HTERT RPE-1 (cell line): ENCODE data around the gene MEGF11.

Experiments used
- in situ Hi-C: fragments of 300-500 bp; cut with MboI; formaldehyde crosslinking; loops from 4 replicates; pipeline ENCODE4 v1.14.3; 2020; ENCODE audit warnings: low sequenced_read_pairs

Gene MEGF11

DNA sequence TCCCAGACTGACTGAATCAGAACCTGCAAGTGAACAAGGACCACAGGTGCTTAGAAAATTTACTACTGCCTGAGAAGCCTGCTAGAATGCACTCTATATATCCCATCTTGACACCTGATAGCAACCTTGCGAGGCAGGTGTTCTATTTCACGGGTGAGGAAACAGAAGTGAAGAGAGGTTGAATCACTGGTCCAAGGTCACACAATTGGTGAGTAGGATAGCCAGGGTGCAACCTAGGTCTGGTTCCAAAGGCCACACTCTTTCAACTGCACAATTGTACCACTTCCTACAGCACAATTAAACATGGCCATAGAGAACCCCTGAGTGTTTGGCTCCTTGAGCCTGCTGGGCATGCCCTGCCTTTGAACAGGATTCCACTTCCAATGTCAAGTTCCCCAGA is 297.2 kb downstream of the MEGF11 start:
- in situ Hi-C loops = no loop called here

- in situ Hi-C loops = no loop called here
These were observed 299.2 kb downstream of the MEGF11 start for GRCh38 chr15:65954289-65954741.

- in situ Hi-C loops = no loop called here
These were observed 299.9 kb downstream of the MEGF11 start for GRCh38 chr15:65953622-65954021.

GRCh38 chr15:65952391-65953053 is 301.0 kb downstream of the MEGF11 start:
- in situ Hi-C loops = no loop called here

- in situ Hi-C loops = no loop called here
These were observed 302.5 kb downstream of the MEGF11 start for GRCh38 chr15:65951007-65951406.

DNA sequence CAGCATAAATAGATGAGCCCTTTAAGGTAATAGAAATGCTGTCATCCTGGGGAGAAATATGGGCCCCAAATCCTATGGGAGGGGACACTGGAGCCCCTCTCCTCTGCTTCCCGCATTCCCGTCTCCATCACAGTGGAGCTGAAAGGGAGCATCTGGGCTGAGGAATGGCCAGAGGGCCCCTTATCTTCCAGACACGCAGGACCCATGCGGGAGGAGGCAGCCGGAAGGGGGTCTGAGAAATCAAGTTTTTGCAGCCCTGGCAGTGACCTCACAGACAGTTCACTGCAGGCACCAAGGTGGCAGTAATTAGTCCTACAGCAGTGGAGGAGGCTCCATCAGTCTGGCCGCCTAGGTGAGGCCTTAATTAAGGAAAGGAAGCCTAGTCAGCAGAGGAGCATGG is 304.1 kb downstream of the MEGF11 start:
- in situ Hi-C loops = no loop called here

DNA sequence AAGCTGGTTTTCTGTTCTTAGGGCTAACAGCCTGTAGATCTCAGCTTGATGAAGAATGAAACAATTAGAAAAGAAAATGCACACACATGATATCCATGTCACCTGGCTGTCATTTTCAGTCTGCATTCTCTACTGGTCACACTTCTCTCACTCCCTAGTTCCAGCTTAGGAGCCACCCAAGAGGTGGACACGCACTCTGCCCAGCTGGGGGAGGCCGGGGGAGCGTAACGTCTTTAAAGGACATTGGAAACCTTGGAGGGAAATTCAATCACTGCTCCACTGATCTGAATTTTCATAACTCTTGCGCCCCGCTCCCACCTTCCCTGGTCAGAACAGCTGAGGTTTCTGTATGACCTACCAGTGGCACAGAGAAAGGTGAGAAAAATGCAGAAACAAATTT is 304.5 kb downstream of the MEGF11 start:
- in situ Hi-C loops = no loop called here

DNA sequence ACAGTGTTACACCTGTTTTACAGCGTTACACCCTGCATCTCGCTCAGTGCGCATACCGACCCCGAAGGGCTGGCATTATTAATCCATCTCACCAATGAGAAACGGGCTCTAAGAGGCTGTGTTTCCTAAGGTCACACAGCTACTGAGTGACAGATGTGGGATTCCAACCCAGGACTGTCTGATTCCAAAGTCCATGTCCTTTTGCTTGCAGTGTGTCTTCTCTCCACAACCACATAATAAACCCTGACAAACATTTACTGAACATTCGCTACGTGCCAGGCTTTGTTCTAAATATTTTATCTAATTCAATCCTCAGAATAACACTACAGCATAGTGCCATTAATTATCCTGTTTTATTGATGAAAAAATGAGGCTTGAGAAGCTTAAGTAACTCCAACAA is 305.2 kb downstream of the MEGF11 start:
- in situ Hi-C loops = no loop called here

- in situ Hi-C loops = no loop called here
These were observed 306.5 kb downstream of the MEGF11 start for GRCh38 chr15:65947041-65947440.

GRCh38 chr15:65945616-65946015 is 307.9 kb downstream of the MEGF11 start:
- in situ Hi-C loops = no loop called here

- in situ Hi-C loops = no loop called here
These were observed 309.1 kb downstream of the MEGF11 start for GRCh38 chr15:65944404-65944803.

- in situ Hi-C loops = no loop called here
These were observed 311.1 kb downstream of the MEGF11 start for GRCh38 chr15:65942436-65942835.

- in situ Hi-C loops = no loop called here
These were observed 313.0 kb downstream of the MEGF11 start for GRCh38 chr15:65940618-65940909.

DNA sequence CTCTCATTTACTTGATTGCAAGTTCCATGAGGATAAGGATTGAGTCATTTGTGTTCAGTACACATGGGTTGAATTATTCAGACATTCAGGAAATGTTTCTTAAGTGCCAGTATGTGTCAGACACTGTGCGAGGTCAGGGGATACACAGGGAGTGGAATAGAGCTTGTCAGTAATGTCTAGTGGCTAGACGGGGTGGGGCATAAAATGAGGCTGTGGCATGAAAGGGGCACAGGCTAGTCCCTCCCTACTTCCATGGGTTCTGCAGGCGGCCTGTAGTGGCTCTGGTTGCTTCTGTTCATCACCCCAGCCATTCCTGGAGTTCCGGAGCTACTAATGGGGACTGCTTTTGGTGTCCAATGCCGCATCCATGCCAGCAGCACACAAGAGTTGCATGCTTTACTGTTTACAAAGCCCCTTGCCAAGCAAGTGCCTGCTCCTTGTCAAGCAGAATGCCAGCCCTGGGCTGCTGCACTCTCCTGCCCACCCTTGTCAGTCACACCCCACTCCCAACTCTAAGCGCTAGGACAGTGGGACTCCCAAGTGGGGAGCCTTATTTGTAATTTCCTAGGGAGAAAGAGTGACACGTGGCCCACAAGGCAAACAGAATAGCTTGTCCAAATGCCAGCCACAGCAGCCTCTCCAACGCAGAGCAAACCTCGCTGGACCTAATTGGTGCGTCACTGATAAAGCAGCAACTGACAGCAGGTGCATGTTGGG is 313.5 kb downstream of the MEGF11 start:
- in situ Hi-C loops = no loop called here

DNA sequence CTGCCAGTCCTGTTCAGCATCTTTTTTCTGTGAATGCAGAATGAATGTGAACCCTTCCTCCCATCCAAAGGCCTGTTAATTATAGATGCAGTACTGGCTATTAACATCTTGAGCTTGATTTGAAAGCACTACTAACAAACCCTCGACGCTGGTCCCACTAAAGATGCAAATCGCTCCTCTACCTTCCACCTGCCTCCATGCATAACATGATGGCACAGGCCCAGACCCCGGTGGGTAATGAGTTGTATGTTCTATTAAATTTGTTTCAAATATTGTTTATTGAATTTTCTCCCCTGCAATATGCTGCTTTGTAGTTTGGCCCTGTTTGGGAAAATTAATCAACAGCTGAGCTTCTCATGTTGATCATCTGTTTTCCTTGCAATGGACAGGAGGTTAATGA is 314.9 kb downstream of the MEGF11 start:
- in situ Hi-C loops = no loop called here

DNA sequence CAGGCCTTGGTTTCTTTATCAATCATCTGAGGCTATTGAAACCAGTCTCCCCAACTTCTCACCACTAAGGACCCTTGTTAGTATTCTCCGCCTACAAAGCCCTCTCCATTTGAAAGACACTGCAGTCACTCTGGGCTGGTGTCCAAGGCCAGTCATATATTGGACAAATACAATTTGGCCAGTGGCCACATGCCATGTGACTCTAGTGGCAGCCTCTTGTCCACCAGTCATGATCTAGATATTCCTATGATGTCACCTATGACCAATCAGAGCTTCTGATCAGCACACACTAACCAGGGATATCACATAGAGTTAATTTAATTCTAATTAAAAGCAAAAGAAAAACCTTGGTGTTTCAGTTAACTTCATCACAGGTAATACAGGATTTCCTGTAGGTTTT is 316.1 kb downstream of the MEGF11 start:
- in situ Hi-C loops = no loop called here

DNA sequence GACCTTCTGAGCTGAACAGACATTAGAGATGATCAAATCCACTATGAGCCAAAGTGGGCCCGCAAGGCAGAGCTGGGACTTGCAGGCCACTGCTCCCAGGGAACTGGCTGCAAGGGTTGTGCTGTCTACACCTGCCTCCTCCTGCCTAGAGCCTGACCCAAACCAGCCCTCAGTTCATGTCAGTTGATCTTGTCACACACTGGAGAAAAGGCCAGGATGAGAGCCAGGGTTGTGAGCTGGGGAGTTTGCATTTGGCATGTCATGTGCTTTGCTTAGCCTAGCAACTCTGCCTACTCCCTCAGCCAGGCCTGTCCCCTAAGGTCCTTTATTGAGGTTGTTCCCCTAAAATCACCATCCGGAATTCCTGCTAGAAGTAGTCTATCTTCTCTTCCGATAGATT is 316.5 kb downstream of the MEGF11 start:
- in situ Hi-C loops = no loop called here

DNA sequence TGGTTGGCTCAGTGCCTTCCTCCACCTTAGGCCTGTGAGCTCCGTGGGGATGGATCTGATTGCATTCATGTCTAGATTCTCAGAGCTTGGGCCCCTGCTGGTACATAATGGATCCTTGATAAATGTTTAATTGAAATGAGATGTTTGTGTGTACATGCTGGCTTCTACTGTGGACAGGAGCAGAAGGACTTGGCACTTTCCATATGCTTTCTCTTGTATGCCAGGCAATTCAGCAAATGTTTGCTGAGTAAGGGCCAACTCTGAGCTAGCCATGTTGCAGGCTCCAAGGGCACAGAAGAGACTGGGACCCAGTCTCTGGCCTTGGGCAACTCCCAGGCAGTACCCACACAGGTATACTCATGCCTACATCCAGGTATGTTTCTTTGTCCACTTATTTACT is 317.3 kb downstream of the MEGF11 start:
- in situ Hi-C loops = no loop called here

DNA sequence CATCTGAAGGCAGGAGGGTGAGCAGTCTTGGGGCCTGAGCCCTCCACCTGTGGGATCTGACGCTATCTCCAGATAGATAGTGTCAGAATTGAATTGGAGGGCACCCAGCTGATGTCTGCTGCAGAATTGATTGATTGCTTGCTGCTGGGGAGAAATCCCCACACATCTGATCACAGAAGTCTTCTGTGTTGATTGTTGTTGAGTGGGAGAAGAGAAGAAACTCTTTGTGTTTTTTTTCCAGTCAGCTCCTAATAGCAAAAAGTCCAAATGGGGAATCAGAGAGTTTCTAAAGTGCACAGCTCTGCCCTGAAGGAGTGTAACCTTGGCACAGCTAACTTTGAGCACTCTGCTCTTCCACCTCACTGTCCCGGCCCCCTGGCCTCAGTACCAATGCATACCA is 318.2 kb downstream of the MEGF11 start:
- in situ Hi-C loops = no loop called here

- in situ Hi-C loops = no loop called here
These were observed 322.3 kb downstream of the MEGF11 start for GRCh38 chr15:65931221-65931620.

- in situ Hi-C loops = no loop called here
These were observed 323.4 kb downstream of the MEGF11 start for GRCh38 chr15:65930134-65930533.

- in situ Hi-C loops = no loop called here
These were observed 324.0 kb downstream of the MEGF11 start for GRCh38 chr15:65929573-65929972.

GRCh38 chr15:65927545-65927944 is 326.0 kb downstream of the MEGF11 start:
- in situ Hi-C loops = no loop called here
